GM12892 (cell line): ENCODE data around the gene ANKRD35.
A peak's percentile ranks its signal among the peaks of the same experiment; 100 is the strongest.

Source experiments
- DNase-seq: peaks from one replicate; pipeline ENCODE4 v3.0.0; 2011; ENCODE audit not compliant: insufficient read length
- FAIRE-seq: peaks from 2 replicates; lab custom pipeline; 2011; peaks lifted over from hg19 to GRCh38; lab: Jason Lieb, UNC
- POLR2A ChIP-seq: IDR thresholded peaks from 2 replicates; pipeline ENCODE4 v1.6.1; 2011; ENCODE audit warnings: low read depth, low read length, control low read depth
- POLR2AphosphoS5 ChIP-seq: IDR thresholded peaks from 2 replicates; pipeline ENCODE4 v1.6.1; 2011; ENCODE audit warnings: low read depth, low read length, control low read depth
- TAF1 ChIP-seq: IDR thresholded peaks from 2 replicates; pipeline ENCODE4 v1.6.1; 2011; ENCODE audit warnings: low read depth, mild to moderate bottlenecking, control low read depth, low read length, borderline replicate concordance

ANKRD35 gene

DNA sequence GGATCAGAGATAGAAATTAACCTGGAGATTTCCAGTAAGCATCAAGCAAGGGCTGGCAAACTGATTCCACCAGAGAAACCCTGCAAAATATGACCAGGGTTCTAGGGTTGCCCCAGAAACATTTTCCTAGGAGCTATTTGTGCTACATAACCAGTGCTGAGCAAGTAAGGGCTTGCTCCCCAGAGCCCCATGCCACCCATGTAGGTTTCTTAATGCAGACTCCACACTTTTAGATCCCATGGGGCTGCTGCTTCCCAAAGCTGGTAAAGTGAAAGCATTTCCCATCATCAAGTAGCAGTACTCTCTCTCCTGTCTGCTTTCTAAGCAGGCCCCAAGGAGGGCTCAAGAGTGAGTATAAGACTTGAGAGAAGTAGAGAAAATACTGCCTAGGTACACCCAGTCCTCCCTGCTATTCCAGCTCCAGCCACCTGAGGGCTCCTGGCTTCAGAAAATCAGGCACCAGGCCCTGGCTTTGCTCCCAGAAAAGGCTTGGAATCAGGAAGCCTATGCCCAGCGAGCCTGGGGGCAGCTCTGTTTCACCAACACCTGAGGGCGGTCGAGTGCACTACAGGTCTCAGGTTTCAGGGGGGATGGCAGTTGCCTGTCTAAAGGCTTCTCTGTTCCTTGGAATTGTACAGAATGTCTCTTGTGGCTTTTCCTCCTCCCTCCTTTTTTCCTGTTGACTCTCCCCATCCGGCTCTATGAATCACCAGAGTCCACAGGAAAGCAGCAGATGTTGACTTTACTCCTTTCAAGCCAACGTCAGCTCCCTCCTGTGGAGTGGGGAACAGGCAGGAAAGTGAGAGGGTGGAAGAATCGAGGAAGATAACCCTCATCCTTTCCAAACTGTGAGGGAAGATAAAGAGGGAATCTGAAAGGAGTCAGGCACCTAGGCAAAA lies 6.2 kb upstream of the ANKRD35 start:
- no peak for DNase-seq
- TF ChIP-seq POLR2A (no peak), TAF1 (no peak)
- no peak for FAIRE-seq

DNA sequence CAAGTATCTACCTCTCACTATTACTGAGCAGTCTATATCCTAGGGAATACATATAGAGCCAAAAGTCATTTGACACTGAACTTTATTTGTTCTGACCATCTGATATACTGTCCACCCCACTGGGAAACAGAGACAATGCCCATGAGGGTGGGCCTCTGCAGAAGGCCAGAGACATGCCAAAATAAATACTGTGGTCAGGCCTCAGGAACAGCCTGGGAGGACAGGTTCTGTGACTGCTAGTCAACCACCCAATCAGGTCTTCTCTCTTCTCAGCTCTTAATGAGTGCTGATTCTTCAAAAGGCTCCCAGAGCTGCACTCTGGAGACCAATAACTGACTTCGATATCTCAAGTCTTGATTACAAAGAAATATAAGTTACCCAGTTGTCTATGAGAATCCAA lies 5.5 kb upstream of the ANKRD35 start:
- no peak for TF ChIP-seq TAF1
- TF ChIP-seq POLR2A, result no peak
- no peak for TF ChIP-seq POLR2AphosphoS5
- DNase-seq (no peak), FAIRE-seq (no peak)

- DNase-seq (no peak), FAIRE-seq (no peak)
Measured at GRCh38 chr1:145889722-145890121, 4.1 kb upstream of the ANKRD35 start.

GRCh38 chr1:145887631-145888030 lies 2.0 kb upstream of the ANKRD35 start:
- FAIRE-seq (no peak), DNase-seq (no peak)
- no peak for TF ChIP-seq POLR2A
- TF ChIP-seq TAF1, result no peak

More at GRCh38 chr1:145889722-145890121, 4.1 kb upstream of the ANKRD35 start:
- TF ChIP-seq POLR2A (no peak), POLR2AphosphoS5 (no peak), TAF1 (no peak)

DNA sequence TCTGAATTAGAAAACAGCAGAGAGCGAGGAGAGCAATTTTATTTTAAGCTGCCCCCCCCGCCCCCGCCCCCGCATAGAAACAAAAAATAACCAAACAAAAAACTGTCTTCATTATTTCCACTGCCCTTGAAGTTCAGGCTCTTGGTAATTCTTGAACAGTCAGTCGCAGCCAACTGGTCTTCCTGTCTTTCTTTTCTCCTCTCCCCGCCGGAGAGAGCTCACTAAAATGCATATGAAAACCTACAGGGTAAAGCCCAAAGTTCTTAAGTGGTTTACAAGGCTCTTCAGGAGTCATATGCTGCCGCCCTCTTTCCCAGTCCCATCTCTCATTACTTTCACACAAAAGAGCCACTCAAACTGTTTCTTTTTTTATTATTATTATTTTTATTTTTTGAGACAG lies 1.1 kb upstream of the ANKRD35 start:
- no peak for FAIRE-seq
- TF ChIP-seq POLR2A (no peak), TAF1 (no peak)
- no peak for DNase-seq

- FAIRE-seq (no peak), DNase-seq (no peak)
- TF ChIP-seq POLR2A (no peak), POLR2AphosphoS5 (no peak), TAF1 (no peak)
Measured at GRCh38 chr1:145886390-145886789, 724 bp upstream of the ANKRD35 start.

DNA sequence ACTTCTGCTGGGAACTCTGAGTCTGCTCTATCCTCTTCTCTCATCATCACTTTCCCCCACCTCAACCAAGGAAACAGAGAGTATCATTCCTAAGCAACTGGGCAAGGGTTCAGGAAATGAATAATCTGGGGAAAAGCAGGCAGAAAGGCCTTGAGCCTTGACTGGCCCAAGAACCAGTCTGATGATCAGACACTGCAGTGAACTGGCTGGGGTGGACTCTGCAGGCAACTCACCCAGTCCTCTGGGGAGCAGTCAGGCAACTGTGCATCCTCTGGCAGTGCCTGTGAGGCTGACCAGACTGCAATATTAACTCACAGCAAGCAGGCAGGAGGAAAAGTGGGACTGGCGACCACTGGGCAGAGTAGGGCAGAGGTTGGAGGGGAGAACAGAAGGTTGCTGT lies 991 bp downstream of the ANKRD35 start:
- FAIRE-seq (peak; percentile 60), DNase-seq (no peak)
- TF ChIP-seq POLR2AphosphoS5 (no peak), TAF1 (no peak), POLR2A (no peak)

DNA sequence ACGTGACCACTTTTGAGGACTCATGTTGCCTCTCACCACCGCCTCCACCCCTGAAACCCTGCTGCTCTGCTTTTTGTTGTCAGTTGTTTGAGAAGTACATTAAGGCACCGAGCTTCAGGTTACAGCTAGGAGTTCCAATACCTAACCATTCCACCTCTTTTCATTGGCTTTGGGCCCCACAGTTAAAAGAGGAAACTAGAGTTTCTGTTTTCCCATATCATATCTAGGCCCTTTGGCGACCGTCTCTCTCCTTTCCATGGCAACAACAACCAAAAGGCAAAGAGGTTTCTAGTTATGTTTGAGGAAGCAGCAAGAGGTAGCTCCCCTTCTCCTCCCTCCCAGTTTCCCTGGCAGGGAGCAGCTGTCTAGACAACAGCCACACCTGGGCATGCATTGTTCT lies 5.9 kb downstream of the ANKRD35 start:
- DNase-seq (no peak), FAIRE-seq (no peak)
- TF ChIP-seq TAF1, result no peak
- TF ChIP-seq POLR2A, result no peak
- no peak for TF ChIP-seq POLR2AphosphoS5

- FAIRE-seq, result no peak
- DNase-seq, result no peak
- no peak for TF ChIP-seq TAF1
Measured at GRCh38 chr1:145878724-145879123, 6.9 kb downstream of the ANKRD35 start.

DNA sequence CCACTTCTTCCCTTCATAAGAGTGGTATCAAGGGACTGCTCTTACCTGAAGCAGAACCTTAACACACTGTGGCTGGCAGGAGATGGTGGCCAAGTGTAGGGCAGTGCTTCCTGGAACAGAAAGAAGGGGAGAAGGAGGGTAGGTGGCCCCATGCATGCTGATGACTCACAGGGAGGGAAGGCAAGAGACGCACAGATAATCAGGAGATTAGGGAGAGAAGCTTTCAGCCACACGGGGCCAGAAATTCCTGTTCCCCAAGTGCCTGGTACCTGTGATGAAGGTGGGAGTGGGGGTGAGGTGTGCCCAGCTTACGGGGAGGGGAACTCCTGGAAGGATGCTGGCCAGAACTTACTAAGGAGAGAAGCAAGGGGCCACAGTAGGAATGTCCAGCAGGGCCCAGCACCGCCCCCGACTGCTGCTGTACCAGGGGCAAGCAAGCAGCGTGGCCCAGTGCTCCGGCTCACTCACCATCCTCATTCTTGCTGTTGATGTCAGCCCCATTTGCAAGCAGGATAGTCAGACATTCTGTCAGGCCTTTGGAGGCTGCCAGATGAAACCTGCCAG lies 7.7 kb downstream of the ANKRD35 start:
- TF ChIP-seq POLR2AphosphoS5 (no peak), TAF1 (no peak)
- FAIRE-seq, result no peak
- no peak for DNase-seq

DNA sequence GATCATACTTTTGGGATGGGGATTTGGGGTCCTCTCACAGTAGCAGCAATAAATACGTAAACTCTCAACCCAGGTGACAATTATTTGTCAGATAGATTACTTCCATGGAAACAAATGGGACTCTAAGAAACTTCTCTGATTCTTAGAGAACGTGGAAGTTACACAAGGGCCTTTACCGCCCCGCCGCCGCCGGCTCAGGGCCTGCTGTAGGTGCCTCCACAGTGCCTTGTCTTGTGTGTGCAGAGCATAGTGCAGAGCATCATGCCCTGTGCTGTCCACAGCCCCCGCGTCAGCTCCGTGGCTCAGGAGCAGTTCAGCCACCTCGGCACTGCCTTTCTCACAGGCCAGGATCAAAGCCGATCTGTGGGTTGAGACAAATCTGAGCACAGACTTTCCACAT lies 11.0 kb downstream of the ANKRD35 start:
- no peak for FAIRE-seq
- no peak for TF ChIP-seq POLR2AphosphoS5
- TF ChIP-seq POLR2A, result no peak
- no peak for TF ChIP-seq TAF1
- DNase-seq, result no peak

DNA sequence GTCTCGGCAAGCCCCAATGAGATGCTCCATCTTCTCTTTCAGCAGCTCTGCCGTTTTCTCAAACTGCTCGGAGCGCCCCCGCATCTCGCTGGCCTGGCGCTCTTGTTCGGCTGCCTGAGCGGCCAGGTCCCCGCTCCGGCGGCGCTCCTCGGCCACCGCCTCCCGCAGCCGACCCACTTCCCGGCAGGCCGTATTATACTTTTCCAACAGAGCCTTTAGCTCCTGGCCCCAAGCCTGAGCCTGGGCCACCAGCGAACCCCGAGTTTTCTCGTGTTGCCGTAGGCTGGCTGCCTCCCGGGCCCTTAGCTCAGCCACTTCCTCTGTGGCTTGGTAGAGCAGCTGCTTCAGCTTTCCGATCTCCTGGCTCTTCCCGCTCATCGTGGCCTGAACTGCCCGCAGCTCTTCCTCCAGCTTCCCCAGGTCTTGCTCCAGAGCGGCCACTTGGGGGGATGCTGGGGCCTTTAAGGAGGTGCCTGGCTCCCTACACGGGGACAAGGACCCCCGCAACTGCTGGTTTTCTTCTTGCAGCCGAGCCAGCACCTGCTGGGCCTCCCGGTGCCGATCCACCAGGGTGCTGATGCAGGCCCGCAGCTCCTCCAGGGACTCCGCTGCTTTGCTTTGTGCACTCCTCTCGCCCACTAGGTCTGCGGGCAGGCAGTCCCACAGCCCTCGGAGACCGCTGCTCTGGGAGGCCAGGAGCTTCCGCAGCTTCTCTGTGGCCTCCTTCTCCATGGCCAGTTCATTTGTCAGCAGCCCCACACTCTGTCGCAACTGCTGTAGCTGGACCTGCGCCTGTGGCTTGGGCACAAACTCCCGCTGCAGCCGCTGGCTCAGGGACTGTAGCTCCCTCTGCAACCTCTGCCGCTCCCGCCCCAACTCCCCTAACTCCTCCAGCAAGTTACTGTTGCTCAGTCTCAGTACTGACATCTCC lies 13.4 kb downstream of the ANKRD35 start:
- FAIRE-seq (no peak), DNase-seq (no peak)
- TF ChIP-seq POLR2AphosphoS5, result no peak
- TF ChIP-seq TAF1, result no peak
- TF ChIP-seq POLR2A, result no peak
